Dermis blood vessel endothelial cell (primary cell): ENCODE measurements around the gene MAPRE2. TPM values are rescaled to one million over a fixed set of nuclear protein-coding genes. Genes with fewer than 3 reads are reported as not detected.
"Not testable (repeated sequence)": the region's sequence is repeated elsewhere in the genome, so short reads cannot be mapped to it uniquely, and the experiment has no call there.

Experiments used
- DNase-seq: peaks from one replicate; pipeline ENCODE4 v3.0.0; 2010
- total RNA-seq: library from RNA; depleted of rRNA; stranded (reverse); fragments of >200 nt; gene quantifications from 2 replicates; pipeline ENCODE4 v1.2.3, GENCODE V29; 2014

Gene MAPRE2
- total RNA-seq, 1 donor from 2014 or later, result 29.8 TPM

GRCh38 chr18:35157181-35157580 is 116.0 kb downstream of the MAPRE2 start:
- no peak for DNase-seq

- no peak for DNase-seq
Observed at GRCh38 chr18:35158728-35159450, 117.7 kb downstream of the MAPRE2 start.

DNA sequence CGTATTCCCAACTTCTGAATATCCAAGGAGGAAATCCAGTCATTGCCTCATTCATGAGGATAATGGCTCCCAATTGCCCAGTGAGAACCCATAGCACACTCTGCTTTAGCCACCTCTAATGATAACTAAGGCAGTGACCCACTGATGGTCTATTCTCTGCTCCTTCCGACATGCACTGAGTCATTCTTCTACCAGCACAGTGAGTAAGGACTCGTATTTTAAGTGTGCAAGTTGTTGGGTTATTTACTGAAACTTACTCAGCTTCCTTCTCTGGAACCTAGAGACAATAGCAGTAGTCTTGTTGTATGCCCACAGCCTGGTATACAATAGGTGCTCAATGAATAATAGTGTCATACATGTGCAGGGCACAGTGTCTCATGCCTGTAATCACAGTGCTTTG is 118.6 kb downstream of the MAPRE2 start:
- DNase-seq, result peak; percentile 38

- no peak for DNase-seq
Observed at GRCh38 chr18:35161485-35161884, 120.3 kb downstream of the MAPRE2 start.

- no peak for DNase-seq
Observed at GRCh38 chr18:35161934-35162333, 120.7 kb downstream of the MAPRE2 start.

DNA sequence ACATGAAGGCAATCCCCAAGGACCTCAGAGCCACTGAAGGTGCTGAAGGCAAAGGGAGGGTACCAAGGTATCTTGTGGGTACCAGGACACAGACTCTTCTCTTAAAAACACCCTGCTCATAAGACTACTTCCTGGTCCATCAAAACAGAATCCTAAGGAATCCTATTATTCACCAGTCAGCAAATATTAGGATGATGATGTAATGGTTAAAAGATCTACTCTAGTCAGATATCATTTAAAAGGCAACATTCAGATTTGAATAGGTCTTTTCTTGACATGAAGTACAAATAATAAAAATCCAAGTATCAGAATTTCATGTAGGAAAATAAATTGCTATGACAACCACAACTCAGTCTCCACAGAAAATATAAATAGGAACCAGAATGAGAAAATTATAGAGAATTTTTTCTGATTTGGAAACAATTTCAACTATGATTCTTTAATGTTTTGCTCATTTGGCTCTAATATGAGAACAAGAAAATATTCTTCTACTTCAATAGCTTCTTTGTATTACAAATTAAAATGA is 121.9 kb downstream of the MAPRE2 start:
- DNase-seq, result no peak

DNA sequence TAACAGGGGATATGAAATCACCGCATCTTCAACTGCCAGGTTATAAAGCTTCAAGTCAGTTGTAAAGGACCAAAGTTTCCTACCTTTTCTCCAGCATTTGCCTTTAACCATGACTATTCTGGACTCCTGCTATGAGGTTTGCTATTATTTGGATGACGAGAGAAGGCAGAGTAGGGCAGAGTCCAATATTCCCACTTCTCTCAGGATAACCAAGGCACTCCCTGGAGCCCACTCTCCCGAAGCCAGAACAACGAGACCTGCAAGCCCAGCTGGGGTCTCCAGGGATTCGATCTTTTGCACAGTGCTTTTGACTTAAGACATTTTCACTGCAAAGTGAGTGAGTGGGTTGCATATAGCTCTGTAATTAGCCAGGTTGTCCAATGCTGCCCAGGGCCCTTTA is 122.5 kb downstream of the MAPRE2 start:
- no peak for DNase-seq

- DNase-seq, result no peak
Observed at GRCh38 chr18:35164133-35164532, 122.9 kb downstream of the MAPRE2 start.

DNA sequence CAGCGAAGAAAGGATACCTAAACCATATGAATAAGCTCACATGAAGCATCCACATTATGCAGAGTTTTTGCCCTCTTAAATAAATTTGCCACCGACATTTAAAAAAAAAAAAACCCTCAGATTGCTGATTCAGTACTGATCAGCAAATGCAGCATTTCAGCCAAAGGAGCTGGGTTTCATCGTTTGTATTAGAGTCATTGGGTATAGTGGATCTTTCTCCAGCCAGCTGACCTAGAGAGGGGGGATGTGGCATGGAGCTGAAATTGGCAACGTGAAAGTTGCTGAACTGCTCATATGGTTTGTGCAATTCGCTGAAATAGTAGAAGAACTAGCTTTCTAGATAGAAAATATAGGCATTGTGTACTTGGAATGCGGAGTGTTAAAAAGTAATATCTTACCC is 126.1 kb downstream of the MAPRE2 start:
- DNase-seq, result no peak

DNA sequence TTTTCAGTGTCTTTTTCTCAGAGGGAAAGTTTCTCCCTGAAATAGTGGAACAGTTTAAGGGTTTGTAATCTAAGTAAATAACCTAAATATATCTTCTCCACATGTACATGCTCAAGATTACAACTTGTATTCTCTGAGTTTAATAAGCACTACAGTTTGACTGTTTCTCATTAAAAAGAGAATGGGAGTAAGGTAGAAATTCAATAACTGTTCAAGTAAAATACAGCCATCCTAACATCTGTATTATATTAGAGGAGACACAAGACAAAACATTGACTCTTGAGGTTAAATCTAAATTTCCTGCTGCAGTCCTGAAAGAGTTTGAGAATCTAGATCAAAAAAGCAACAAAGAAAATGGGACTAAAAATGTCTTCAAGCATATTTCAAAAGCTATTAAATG is 126.6 kb downstream of the MAPRE2 start:
- DNase-seq, result no peak

GRCh38 chr18:35170323-35170722 is 129.1 kb downstream of the MAPRE2 start:
- DNase-seq, result not testable (repeated sequence)

DNA sequence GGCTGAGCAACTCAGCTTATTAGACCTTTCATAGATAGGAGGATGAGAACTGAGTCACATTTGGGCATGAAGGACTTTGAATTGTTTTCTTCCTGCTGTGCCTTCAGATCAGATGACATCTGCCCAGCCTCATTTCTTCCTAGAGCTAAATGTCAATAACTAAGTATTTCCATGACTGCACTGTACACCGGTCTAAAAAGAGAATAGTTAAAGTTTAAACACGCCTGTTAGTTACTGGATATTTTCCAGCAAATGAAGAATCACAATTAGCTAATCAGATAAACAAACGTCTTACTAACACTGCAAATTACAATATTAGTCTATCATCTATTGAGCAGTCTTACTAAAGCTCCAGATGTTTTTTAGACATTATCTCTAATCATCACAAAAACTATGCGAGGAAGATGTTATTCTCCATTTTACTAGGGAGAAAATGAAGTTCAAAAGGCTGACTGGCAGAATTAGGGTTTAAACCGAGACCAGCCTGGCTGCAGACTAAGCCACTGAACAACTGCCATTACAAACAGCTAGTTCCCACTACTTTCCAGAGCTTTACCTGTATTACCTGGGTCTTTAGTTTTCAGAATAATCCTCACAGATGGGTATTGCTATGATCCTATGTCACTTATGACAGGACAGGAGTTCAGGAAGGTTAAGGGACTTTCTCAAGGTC is 130.2 kb downstream of the MAPRE2 start:
- no peak for DNase-seq

DNA sequence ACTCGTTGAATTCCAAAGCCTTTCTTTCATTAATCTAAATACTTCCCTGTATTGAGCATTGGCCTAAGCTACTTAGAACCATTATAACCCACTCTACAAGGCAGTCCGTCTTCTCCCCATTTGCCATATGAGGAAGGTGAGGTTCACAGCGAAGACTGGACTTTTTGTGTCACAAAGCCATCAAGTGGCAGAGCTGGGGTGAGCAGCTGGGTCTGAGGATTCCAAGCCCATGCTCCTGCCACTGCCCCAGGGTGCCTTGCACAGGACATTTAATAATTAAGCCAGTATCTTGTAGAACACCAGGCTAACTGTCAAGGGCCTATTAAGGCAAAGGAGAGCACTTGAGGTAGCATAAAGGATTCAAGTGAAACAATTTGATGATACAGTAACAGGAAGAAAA is 130.8 kb downstream of the MAPRE2 start:
- DNase-seq, result no peak

- DNase-seq, result no peak
Observed at GRCh38 chr18:35172451-35173035, 131.3 kb downstream of the MAPRE2 start.

GRCh38 chr18:35174093-35174731 is 133.0 kb downstream of the MAPRE2 start:
- DNase-seq, result no peak

DNA sequence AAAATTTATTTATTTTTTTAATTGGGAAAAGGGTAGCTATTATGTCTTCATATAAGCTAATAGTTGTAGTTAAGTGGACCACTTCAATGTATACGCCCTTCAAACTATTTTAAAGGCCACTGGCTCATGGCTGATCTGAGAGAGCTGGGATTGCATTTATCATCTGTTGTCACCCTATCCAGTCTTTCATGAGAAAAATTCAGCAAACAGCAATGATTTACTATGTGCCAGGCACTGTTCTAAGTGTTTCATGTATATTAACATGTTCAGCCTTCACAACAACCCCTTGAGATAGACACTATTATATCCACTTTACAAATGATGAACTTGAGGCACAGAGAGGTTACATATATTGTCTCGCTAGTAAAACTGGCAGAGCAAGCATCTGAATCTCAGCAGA is 133.5 kb downstream of the MAPRE2 start:
- DNase-seq, result no peak

GRCh38 chr18:35176925-35177324 is 135.7 kb downstream of the MAPRE2 start:
- DNase-seq, result no peak

- DNase-seq, result no peak
Observed at GRCh38 chr18:35178260-35178659, 137.0 kb downstream of the MAPRE2 start.

DNA sequence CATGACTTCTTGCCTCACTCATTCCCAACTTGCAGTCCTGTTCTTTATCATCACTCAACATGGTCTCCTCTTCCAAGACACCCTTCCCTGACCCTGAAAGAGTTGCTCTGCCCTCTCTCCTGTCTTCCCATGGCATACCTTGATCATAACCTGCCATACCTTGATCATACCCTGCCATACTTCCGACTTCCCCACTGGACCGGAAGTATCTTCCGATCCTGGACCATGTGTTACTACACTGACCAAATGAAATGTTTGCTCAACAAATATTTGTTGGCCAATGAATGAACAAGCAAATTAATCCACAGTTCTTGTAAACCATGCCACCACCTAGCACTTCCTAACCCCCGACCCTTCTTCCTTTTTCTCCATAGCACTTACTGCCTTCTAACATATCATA is 138.7 kb downstream of the MAPRE2 start:
- no peak for DNase-seq

DNA sequence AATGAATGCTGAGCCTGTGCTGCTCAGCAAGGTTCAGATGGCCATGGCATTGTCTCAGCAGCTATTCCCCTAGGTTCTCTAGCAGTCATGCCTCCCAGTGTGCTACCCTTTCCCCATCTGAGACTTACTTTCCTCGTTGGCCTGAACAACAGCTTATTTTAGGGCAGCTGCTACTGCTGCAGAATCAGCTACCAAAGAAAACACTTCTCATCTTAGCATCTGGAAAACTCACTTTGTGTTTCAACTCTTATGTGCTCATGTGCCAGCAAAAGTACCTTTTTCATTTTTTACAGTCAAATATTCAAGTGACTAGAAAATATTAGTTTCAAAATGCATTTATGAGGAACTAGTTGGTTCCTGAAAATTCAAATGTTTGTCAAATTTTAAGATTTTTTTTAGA is 139.2 kb downstream of the MAPRE2 start:
- no peak for DNase-seq

DNA sequence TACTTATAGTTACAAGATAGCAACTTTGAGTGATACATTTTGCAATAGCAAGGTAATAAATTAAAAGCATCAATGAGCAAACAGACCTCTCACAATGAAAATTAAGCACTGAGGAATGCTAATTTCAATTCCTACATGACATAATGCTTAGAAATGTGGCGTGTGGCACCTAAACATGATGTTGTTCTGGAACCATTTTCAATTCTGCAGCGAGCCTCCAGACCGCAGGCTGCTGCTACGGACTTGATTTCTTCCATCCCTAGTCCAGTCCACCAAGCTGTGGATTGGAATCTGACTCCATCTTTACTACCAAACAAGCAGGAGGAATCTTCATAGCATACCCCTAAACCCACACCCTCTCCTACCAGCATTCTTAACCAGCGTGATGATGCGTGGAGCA is 140.9 kb downstream of the MAPRE2 start:
- no peak for DNase-seq

DNA sequence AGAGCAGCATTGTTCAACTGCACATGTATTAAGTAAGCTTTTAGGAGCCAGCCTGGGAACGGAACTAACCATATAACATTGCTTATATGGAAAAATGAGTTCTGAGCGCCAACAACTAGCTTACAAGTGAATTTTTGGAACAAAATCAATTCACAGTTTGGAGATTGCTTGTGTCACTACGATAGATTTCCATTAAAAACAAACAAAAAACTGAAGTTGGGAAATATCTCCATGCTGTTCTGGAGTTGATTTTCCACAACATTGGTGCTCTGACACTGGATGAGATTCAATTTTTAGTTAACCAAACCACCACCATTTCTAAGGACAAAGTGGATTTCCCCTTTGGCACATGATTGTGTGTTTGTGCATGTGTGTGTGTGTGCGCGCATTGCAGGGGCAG is 142.7 kb downstream of the MAPRE2 start:
- no peak for DNase-seq

DNA sequence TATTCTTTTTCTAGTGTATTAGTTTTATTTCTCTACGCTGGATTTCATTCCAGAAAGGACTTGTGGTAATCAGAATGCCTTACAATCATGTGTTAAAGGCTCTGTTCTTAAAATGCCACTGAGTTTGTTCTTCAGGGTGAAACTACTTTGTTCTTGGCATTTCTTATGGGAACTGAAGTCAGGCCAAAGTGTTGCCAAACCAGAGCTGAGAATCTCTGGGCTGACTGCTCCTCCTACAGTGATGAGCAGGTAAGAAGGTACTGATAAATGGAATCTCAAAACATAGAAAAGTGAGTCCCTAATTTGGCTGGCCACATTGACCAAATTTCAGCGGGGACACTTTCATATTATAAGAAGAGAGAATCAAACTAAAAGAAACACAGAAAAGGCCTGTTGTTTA is 144.6 kb downstream of the MAPRE2 start:
- DNase-seq, result no peak
